Astrocyte of the hippocampus (primary cell): Measurements from ENCODE around the gene LRRC2.
A peak's percentile ranks its signal among the peaks of the same experiment; 100 is the strongest.
"Not testable (repeated sequence)": the region's sequence is repeated elsewhere in the genome, so short reads cannot be mapped to it uniquely, and the experiment has no call there.

Experiments used
- DNase-seq: peaks from one replicate; pipeline ENCODE4 v3.0.0; 2011; ENCODE audit warnings: low read depth, low spot score

LRRC2 gene

GRCh38 chr3:46558184-46559043, 7.7 kb downstream of the LRRC2 start:
- peak; percentile 89 for DNase-seq

GRCh38 chr3:46557814-46558183, 8.3 kb downstream of the LRRC2 start:
- no peak for DNase-seq

- no peak for DNase-seq
Measured at GRCh38 chr3:46553154-46553553, 12.9 kb downstream of the LRRC2 start.

- DNase-seq: no peak
Measured at GRCh38 chr3:46552538-46552937, 13.6 kb downstream of the LRRC2 start.

GRCh38 chr3:46551615-46552014, 14.5 kb downstream of the LRRC2 start:
- no peak for DNase-seq

GRCh38 chr3:46549989-46550388, 16.1 kb downstream of the LRRC2 start:
- no peak for DNase-seq

GRCh38 chr3:46549408-46549904, 16.6 kb downstream of the LRRC2 start:
- DNase-seq: no peak

- DNase-seq: not testable (repeated sequence)
Measured at GRCh38 chr3:46548611-46549010, 17.5 kb downstream of the LRRC2 start.

- no peak for DNase-seq
Measured at GRCh38 chr3:46546896-46547440, 19.1 kb downstream of the LRRC2 start.

GRCh38 chr3:46545818-46546630, 20.1 kb downstream of the LRRC2 start:
- DNase-seq: no peak

- no peak for DNase-seq
Measured at GRCh38 chr3:46544771-46545503, 21.2 kb downstream of the LRRC2 start.

GRCh38 chr3:46542801-46543201, 23.3 kb downstream of the LRRC2 start:
- DNase-seq: peak; percentile 23

- DNase-seq: peak; percentile 17
Measured at GRCh38 chr3:46542344-46542743, 23.8 kb downstream of the LRRC2 start.

- DNase-seq: no peak
Measured at GRCh38 chr3:46541835-46542234, 24.3 kb downstream of the LRRC2 start.

GRCh38 chr3:46540550-46540949, 25.6 kb downstream of the LRRC2 start:
- DNase-seq: no peak

- DNase-seq: no peak
Measured at GRCh38 chr3:46539443-46540005, 26.6 kb downstream of the LRRC2 start.

- peak; percentile 24 for DNase-seq
Measured at GRCh38 chr3:46538803-46539442, 27.2 kb downstream of the LRRC2 start.

- not testable (repeated sequence) for DNase-seq
Measured at GRCh38 chr3:46538425-46538802, 27.7 kb downstream of the LRRC2 start.

GRCh38 chr3:46537779-46538178, 28.3 kb downstream of the LRRC2 start:
- DNase-seq: no peak

GRCh38 chr3:46537316-46537715, 28.8 kb downstream of the LRRC2 start:
- DNase-seq: no peak

GRCh38 chr3:46536758-46537157, 29.3 kb downstream of the LRRC2 start:
- no peak for DNase-seq
